Activated T-helper 1 cell treated with anti-CD3 and anti-CD28 coated beads, Interleukin-12 subunit alpha, Interleukin-12 subunit beta, Interleukin-2, Interleukin-4 antibody, amounts not matched to agents 30 ng/mL and 10 ng/mL and 1 ng/mL, durations not matched to agents 14 hours and 24 hours and 36 hours (primary cell): ENCODE measurements around the gene DRD3. TPM values are rescaled to one million over a fixed set of nuclear protein-coding genes. Genes with fewer than 3 reads are reported as not detected.

Experiments used
- DNase-seq: peaks from one replicate; pipeline ENCODE4 v3.0.0; 2021; ENCODE audit warnings: low spot score
- H3K27ac Mint-ChIP-seq: one replicate; pipeline ENCODE4 v1.8.0; 2021; ENCODE audit warnings: mild to moderate bottlenecking, mixed read lengths
- H3K27me3 Mint-ChIP-seq: one replicate; pipeline ENCODE4 v1.8.0; 2022; ENCODE audit warnings: mild to moderate bottlenecking, moderate library complexity, mixed read lengths; ENCODE audit not compliant: insufficient read depth
- H3K36me3 Mint-ChIP-seq: one replicate; pipeline ENCODE4 v1.8.0; 2021; ENCODE audit warnings: low read depth, mixed read lengths
- H3K4me1 Mint-ChIP-seq: one replicate; pipeline ENCODE4 v1.8.0; 2021; ENCODE audit warnings: low read depth, mixed read lengths
- H3K4me3 Mint-ChIP-seq: one replicate; pipeline ENCODE4 v1.8.0; 2021; ENCODE audit warnings: mild to moderate bottlenecking, moderate library complexity, mixed read lengths
- H3K9me3 Mint-ChIP-seq: one replicate; pipeline ENCODE4 v1.8.0; 2021; ENCODE audit warnings: mixed read lengths
- intact Hi-C: fragments of 100-400 bp; cut with micrococcal nuclease; formaldehyde crosslinking; loops from one replicate; pipeline ENCODE4 v1.15.1; 2024
- total RNA-seq: library from RNA; stranded (reverse); gene quantifications from 2 replicates; pipeline ENCODE4 v1.2.3, GENCODE V29; 2022

The DRD3 gene
- total RNA-seq, 1 donor from 2014 or later = not detected

- H3K36me3 Mint-ChIP-seq = peaks cover 11% of the 10 kb centered on the region
- no peaks in the 10 kb centered on the region for H3K27me3 Mint-ChIP-seq
- DNase-seq = peak; percentile 31
- no peaks in the 10 kb centered on the region for H3K9me3 Mint-ChIP-seq
- intact Hi-C loops = loop anchor here (1.0 to 10.0 kb wide), 7 partner anchors 93 to 932 kb away; partner anchors contain the start of genes ATP6V1A, CCDC191, NAA50 and QTRT2
- peaks cover 6% of the 10 kb centered on the region for H3K4me1 Mint-ChIP-seq
- no peak overlapping the region for H3K4me3 Mint-ChIP-seq
- no peak overlapping the region for H3K27ac Mint-ChIP-seq
Measured at GRCh38 chr3:114214542-114215341, 35.9 kb upstream of the DRD3 start.

GRCh38 chr3:114213627-114214541 is 35.0 kb upstream of the DRD3 start:
- peak; percentile 57 for DNase-seq
- Mint-ChIP-seq H3K9me3 (no peaks in the 10 kb centered on the region), H3K36me3 (peaks cover 11% of the 10 kb centered on the region), H3K27me3 (no peaks in the 10 kb centered on the region), H3K4me3 (no peak overlapping the region), H3K4me1 (no peaks in the 10 kb centered on the region), H3K27ac (no peak overlapping the region)
- intact Hi-C loops = loop anchor here (1.0 to 10.0 kb wide), 13 partner anchors 7 to 933 kb away; partner anchors contain the start of genes ATP6V1A, CCDC191, NAA50 and QTRT2

GRCh38 chr3:114213292-114213626 is 34.4 kb upstream of the DRD3 start:
- Mint-ChIP-seq H3K4me1 (no peaks in the 10 kb centered on the region), H3K27ac (no peak overlapping the region), H3K4me3 (no peak overlapping the region), H3K9me3 (no peaks in the 10 kb centered on the region), H3K27me3 (peaks cover 4% of the 10 kb centered on the region), H3K36me3 (peaks cover 11% of the 10 kb centered on the region)
- no peak for DNase-seq
- intact Hi-C loops = loop anchor here (1.0 to 10.0 kb wide), 8 partner anchors 8 to 517 kb away; partner anchors contain the start of gene USF3

GRCh38 chr3:114212646-114213045 is 33.8 kb upstream of the DRD3 start:
- Mint-ChIP-seq H3K9me3 (no peaks in the 10 kb centered on the region), H3K27ac (peak overlapping the region; percentile 24), H3K4me3 (no peak overlapping the region), H3K36me3 (peaks cover 11% of the 10 kb centered on the region), H3K4me1 (no peaks in the 10 kb centered on the region), H3K27me3 (peaks cover 4% of the 10 kb centered on the region)
- intact Hi-C loops = loop anchor here (1.0 to 10.0 kb wide), 8 partner anchors 9 to 516 kb away; partner anchors contain the start of gene USF3
- no peak for DNase-seq

- DNase-seq = no peak
- Mint-ChIP-seq H3K9me3 (no peaks in the 10 kb centered on the region), H3K27ac (no peak overlapping the region), H3K36me3 (peaks cover 3% of the 10 kb centered on the region), H3K4me3 (no peak overlapping the region), H3K27me3 (peaks cover 7% of the 10 kb centered on the region), H3K4me1 (no peaks in the 10 kb centered on the region)
- intact Hi-C loops = no loop called here
Measured at GRCh38 chr3:114207768-114208167, 28.9 kb upstream of the DRD3 start.

GRCh38 chr3:114206342-114206741 is 27.5 kb upstream of the DRD3 start:
- H3K4me1 Mint-ChIP-seq = no peaks in the 10 kb centered on the region
- intact Hi-C loops = no loop called here
- no peak for DNase-seq
- H3K36me3 Mint-ChIP-seq = peaks cover 3% of the 10 kb centered on the region
- H3K4me3 Mint-ChIP-seq = no peak overlapping the region
- peaks cover 7% of the 10 kb centered on the region for H3K27me3 Mint-ChIP-seq
- no peaks in the 10 kb centered on the region for H3K9me3 Mint-ChIP-seq
- no peak overlapping the region for H3K27ac Mint-ChIP-seq

- intact Hi-C loops = no loop called here
- H3K4me3 Mint-ChIP-seq = no peak overlapping the region
- no peaks in the 10 kb centered on the region for H3K9me3 Mint-ChIP-seq
Measured at GRCh38 chr3:114205541-114205940, 26.7 kb upstream of the DRD3 start.

GRCh38 chr3:114194750-114195149 is 15.9 kb upstream of the DRD3 start:
- Mint-ChIP-seq H3K4me1 (no peaks in the 10 kb centered on the region), H3K9me3 (no peaks in the 10 kb centered on the region), H3K27ac (no peak overlapping the region), H3K4me3 (no peak overlapping the region), H3K36me3 (no peaks in the 10 kb centered on the region), H3K27me3 (no peaks in the 10 kb centered on the region)
- intact Hi-C loops = no loop called here
- no peak for DNase-seq

More at GRCh38 chr3:114205541-114205940, 26.7 kb upstream of the DRD3 start:
- Mint-ChIP-seq H3K4me1 (no peaks in the 10 kb centered on the region), H3K36me3 (peaks cover 1% of the 10 kb centered on the region), H3K27me3 (peaks cover 7% of the 10 kb centered on the region), H3K27ac (no peak overlapping the region)
- DNase-seq = no peak

GRCh38 chr3:114192136-114192535 is 13.3 kb upstream of the DRD3 start:
- H3K4me1 Mint-ChIP-seq = no peaks in the 10 kb centered on the region
- no peaks in the 10 kb centered on the region for H3K27me3 Mint-ChIP-seq
- intact Hi-C loops = no loop called here
- H3K27ac Mint-ChIP-seq = no peak overlapping the region
- DNase-seq = no peak
- H3K4me3 Mint-ChIP-seq = no peak overlapping the region
- H3K9me3 Mint-ChIP-seq = no peaks in the 10 kb centered on the region
- H3K36me3 Mint-ChIP-seq = no peaks in the 10 kb centered on the region

GRCh38 chr3:114186501-114186900 is 7.6 kb upstream of the DRD3 start:
- DNase-seq = no peak
- H3K4me3 Mint-ChIP-seq = no peak overlapping the region
- H3K4me1 Mint-ChIP-seq = no peaks in the 10 kb centered on the region
- H3K27ac Mint-ChIP-seq = no peak overlapping the region
- peaks cover 2% of the 10 kb centered on the region for H3K36me3 Mint-ChIP-seq
- peaks cover 11% of the 10 kb centered on the region for H3K9me3 Mint-ChIP-seq
- intact Hi-C loops = no loop called here
- peaks cover 5% of the 10 kb centered on the region for H3K27me3 Mint-ChIP-seq

- intact Hi-C loops = no loop called here
- peaks cover 24% of the 10 kb centered on the region for H3K27me3 Mint-ChIP-seq
- no peaks in the 10 kb centered on the region for H3K4me1 Mint-ChIP-seq
- no peak overlapping the region for H3K27ac Mint-ChIP-seq
- H3K36me3 Mint-ChIP-seq = no peaks in the 10 kb centered on the region
- no peak for DNase-seq
- H3K9me3 Mint-ChIP-seq = no peaks in the 10 kb centered on the region
- no peak overlapping the region for H3K4me3 Mint-ChIP-seq
Measured at GRCh38 chr3:114179575-114179974, 723 bp upstream of the DRD3 start.

GRCh38 chr3:114176890-114177289 is 2.0 kb downstream of the DRD3 start:
- H3K27ac Mint-ChIP-seq = no peak overlapping the region
- no peaks in the 10 kb centered on the region for H3K9me3 Mint-ChIP-seq

GRCh38 chr3:114176487-114176886 is 2.4 kb downstream of the DRD3 start:
- no peak for DNase-seq
- Mint-ChIP-seq H3K4me1 (no peaks in the 10 kb centered on the region), H3K9me3 (no peaks in the 10 kb centered on the region), H3K27me3 (peaks cover 19% of the 10 kb centered on the region), H3K36me3 (no peaks in the 10 kb centered on the region), H3K27ac (no peak overlapping the region), H3K4me3 (no peak overlapping the region)
- intact Hi-C loops = no loop called here

More at GRCh38 chr3:114176890-114177289, 2.0 kb downstream of the DRD3 start:
- intact Hi-C loops = no loop called here
- peaks cover 21% of the 10 kb centered on the region for H3K27me3 Mint-ChIP-seq
- no peaks in the 10 kb centered on the region for H3K4me1 Mint-ChIP-seq
- no peak for DNase-seq
- H3K36me3 Mint-ChIP-seq = no peaks in the 10 kb centered on the region
- no peak overlapping the region for H3K4me3 Mint-ChIP-seq
